ENCODE results near the gene PIP4P1.
"Not testable (repeated sequence)": the region's sequence is repeated elsewhere in the genome, so short reads cannot be mapped to it uniquely, and the experiment has no call there.

The PIP4P1 gene

DNA sequence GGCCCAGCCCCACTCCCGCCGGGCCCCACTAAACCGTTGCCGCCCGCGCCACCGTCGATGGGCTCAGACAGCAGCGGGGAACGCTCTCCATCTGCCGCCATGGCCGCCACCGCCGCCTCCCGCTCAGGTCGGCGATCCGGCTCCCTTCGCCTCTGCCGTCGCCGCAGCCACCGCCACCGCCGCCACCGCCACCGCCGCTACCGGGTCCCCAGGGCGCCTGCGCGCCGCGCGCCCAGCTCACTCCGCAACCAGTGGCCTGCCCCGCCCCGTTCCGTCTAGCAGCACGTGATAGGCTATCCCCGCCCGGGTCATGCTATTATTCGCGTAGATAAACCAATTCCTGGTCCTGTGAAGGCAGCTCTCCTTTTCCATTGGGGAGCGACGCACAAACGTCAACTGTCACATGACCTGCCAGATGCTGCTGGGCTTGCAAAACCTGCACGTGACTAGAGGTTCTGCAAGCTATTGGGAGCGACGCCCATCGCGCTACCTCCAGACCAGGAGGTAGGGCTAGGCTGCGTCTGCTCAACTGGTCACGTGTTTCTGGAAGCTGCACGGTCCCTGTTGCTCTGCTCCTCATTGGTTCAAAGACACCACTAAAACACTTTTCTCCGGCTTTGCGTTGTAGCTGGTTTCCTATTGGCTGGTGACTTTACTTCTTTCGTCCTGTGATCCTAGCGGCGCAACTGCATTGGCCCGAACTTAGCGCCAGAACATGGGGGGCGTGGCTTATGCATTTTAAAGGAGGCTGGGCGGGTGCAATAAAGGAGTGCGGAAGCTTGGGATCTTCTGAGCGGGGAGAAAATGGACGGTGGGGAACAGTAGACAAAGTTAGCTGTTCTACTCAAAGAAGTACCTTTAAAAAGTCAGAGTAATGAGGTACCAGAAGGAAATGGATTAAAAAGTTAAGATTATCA is at the start of gene PIP4P1:
PIP4P1 (minus strand) TSS at position 210 of the 917 bp plus-strand sequence; CDS start at position 101, 109 bp downstream.
- no peak for TF ChIP-seq SUZ12 (IDR thresholded peaks at IDR 0.05; ENCODE audit: extremely low read depth, insufficient read depth, insufficient read length)
- no peak for TF ChIP-seq ZNF274 (IDR thresholded peaks at IDR 0.05; ENCODE audit: low read depth, low read length)
- peak; percentile 97 for DNase-seq (ENCODE audit: low read depth, low spot score)
- Histone ChIP-seq H3K9me3 (ENCODE audit: insufficient read depth, low read length) (peaks cover 5% of the 10 kb centered on the region; the same call in 1 of the 2 replicates), H3K4me3 (ENCODE audit: insufficient read length, low read depth) (peak within 1 kb of the TSS; percentile 82), H3K4me1 (ENCODE audit: insufficient read depth, insufficient read length) (peaks cover 16% of the 10 kb centered on the region), H3K27me3 (ENCODE audit: insufficient read depth, insufficient read length) (no peaks in the 10 kb centered on the region), H3K36me3 (ENCODE audit: insufficient read depth, insufficient read length, low read length) (peaks cover 42% of the 10 kb centered on the region), H3K9ac (ENCODE audit: insufficient read length, low read depth) (peak within 1 kb of the TSS; percentile 85)

GRCh38 chr14:20508367-20508766 is 47.1 kb upstream of the PIP4P1 start:
- DNase-seq (ENCODE audit: low read depth, low spot score): no peak
- H3K27me3 ChIP-seq (ENCODE audit: insufficient read depth, insufficient read length): no peaks in the 10 kb centered on the region
- H3K9ac ChIP-seq (ENCODE audit: insufficient read length, low read depth): no peak overlapping the region
- no peaks in the 10 kb centered on the region for H3K9me3 ChIP-seq (ENCODE audit: insufficient read depth, low read length)
- H3K4me1 ChIP-seq (ENCODE audit: insufficient read depth, insufficient read length): no peaks in the 10 kb centered on the region
- TF ChIP-seq SUZ12 (IDR thresholded peaks at IDR 0.05; ENCODE audit: extremely low read depth, insufficient read depth, insufficient read length) (no peak), ZNF274 (IDR thresholded peaks at IDR 0.05; ENCODE audit: low read depth, low read length) (no peak), YY1 (IDR thresholded peaks at IDR 0.05; ENCODE audit: insufficient read depth, insufficient read length) (no peak)
- H3K4me3 ChIP-seq (ENCODE audit: insufficient read length, low read depth): no peak overlapping the region
- no peaks in the 10 kb centered on the region for H3K36me3 ChIP-seq (ENCODE audit: insufficient read depth, insufficient read length, low read length)

GRCh38 chr14:20507537-20507936 is 46.3 kb upstream of the PIP4P1 start:
- not testable (repeated sequence) for H3K4me1 ChIP-seq (ENCODE audit: insufficient read depth, insufficient read length); H3K36me3 ChIP-seq (ENCODE audit: insufficient read depth, insufficient read length, low read length); H3K27me3 ChIP-seq (ENCODE audit: insufficient read depth, insufficient read length); DNase-seq (ENCODE audit: low read depth, low spot score); H3K9me3 ChIP-seq (ENCODE audit: insufficient read depth, low read length); H3K4me3 ChIP-seq (ENCODE audit: insufficient read length, low read depth); H3K9ac ChIP-seq (ENCODE audit: insufficient read length, low read depth)

- H3K9ac ChIP-seq (ENCODE audit: insufficient read length, low read depth); H3K9me3 ChIP-seq (ENCODE audit: insufficient read depth, low read length); H3K4me3 ChIP-seq (ENCODE audit: insufficient read length, low read depth); DNase-seq (ENCODE audit: low read depth, low spot score); H3K27me3 ChIP-seq (ENCODE audit: insufficient read depth, insufficient read length); H3K4me1 ChIP-seq (ENCODE audit: insufficient read depth, insufficient read length); H3K36me3 ChIP-seq (ENCODE audit: insufficient read depth, insufficient read length, low read length): not testable (repeated sequence)
Observed at GRCh38 chr14:20506752-20507151, 45.5 kb upstream of the PIP4P1 start.

DNA sequence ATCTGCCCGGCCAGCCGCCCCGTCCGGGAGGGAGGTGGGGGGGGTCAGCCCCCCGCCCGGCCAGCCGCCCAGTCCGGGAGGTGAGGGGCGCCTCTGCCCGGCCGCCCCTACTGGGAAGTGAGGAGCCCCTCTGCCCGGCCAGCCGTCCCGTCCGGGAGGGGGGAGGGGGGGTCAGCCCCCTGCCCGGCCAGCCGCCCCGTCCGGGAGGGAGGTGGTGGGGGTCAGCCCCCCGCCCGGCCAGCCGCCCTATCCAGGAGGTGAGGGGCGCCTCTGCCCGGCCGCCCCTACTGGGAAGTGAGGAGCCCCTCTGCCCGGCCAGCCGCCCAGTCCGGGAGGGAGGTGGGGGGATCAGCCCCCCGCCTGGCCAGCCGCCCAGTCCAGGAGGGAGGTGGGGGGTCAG is 45.0 kb upstream of the PIP4P1 start:
- not testable (repeated sequence) for DNase-seq (ENCODE audit: low read depth, low spot score); H3K27me3 ChIP-seq (ENCODE audit: insufficient read depth, insufficient read length); H3K9me3 ChIP-seq (ENCODE audit: insufficient read depth, low read length); H3K4me3 ChIP-seq (ENCODE audit: insufficient read length, low read depth); H3K9ac ChIP-seq (ENCODE audit: insufficient read length, low read depth); H3K4me1 ChIP-seq (ENCODE audit: insufficient read depth, insufficient read length); H3K36me3 ChIP-seq (ENCODE audit: insufficient read depth, insufficient read length, low read length)

DNA sequence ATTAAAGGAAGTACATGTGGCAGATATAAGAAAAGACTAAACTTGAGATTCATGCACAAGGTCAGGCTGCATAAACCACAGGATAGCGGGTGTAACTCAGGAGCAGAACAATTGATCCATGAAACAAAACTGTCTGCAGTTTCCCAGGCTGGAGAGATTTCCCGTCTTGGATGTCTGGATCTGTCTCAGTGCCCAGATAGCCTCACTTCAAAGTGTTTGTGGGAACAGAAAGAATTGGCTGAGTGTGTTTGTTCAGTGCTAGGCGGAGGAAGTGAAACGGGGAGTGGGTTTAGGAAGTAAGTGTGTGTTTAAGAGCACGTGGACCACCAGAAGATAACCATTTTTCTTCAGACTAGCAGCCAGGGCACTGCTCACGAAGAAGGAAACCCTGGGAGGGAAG is 42.7 kb upstream of the PIP4P1 start:
- no peak for DNase-seq (ENCODE audit: low read depth, low spot score)
- Histone ChIP-seq H3K9me3 (ENCODE audit: insufficient read depth, low read length) (no peaks in the 10 kb centered on the region), H3K4me1 (ENCODE audit: insufficient read depth, insufficient read length) (no peaks in the 10 kb centered on the region), H3K36me3 (ENCODE audit: insufficient read depth, insufficient read length, low read length) (no peaks in the 10 kb centered on the region), H3K9ac (ENCODE audit: insufficient read length, low read depth) (no peak overlapping the region), H3K4me3 (ENCODE audit: insufficient read length, low read depth) (no peak overlapping the region), H3K27me3 (ENCODE audit: insufficient read depth, insufficient read length) (no peaks in the 10 kb centered on the region)
- TF ChIP-seq SUZ12 (IDR thresholded peaks at IDR 0.05; ENCODE audit: extremely low read depth, insufficient read depth, insufficient read length) (no peak), ZNF274 (IDR thresholded peaks at IDR 0.05; ENCODE audit: low read depth, low read length) (no peak), YY1 (IDR thresholded peaks at IDR 0.05; ENCODE audit: insufficient read depth, insufficient read length) (no peak)

DNA sequence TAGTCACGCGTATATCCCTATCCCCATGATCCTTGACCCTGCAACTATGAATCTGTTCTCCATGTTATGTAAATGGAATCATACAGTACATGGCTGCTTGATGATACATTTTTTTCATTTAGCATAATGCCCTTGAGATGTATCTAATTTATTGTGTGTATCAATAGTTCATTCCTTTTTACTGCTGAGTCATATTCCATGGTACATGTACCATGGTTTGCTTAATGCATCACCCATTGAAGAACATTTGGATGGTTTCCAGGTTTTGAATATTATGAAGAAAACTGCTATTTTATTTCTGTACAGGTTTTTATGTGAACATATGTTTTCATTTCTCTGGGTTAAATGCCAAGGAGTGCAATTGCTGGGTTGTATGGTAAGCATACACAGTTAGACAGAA is 40.1 kb upstream of the PIP4P1 start:
- no peaks in the 10 kb centered on the region for H3K4me1 ChIP-seq (ENCODE audit: insufficient read depth, insufficient read length)
- DNase-seq (ENCODE audit: low read depth, low spot score): no peak
- TF ChIP-seq SUZ12 (IDR thresholded peaks at IDR 0.05; ENCODE audit: extremely low read depth, insufficient read depth, insufficient read length) (no peak), YY1 (IDR thresholded peaks at IDR 0.05; ENCODE audit: insufficient read depth, insufficient read length) (no peak), ZNF274 (IDR thresholded peaks at IDR 0.05; ENCODE audit: low read depth, low read length) (no peak)
- no peak overlapping the region for H3K9ac ChIP-seq (ENCODE audit: insufficient read length, low read depth)
- no peaks in the 10 kb centered on the region for H3K36me3 ChIP-seq (ENCODE audit: insufficient read depth, insufficient read length, low read length)
- no peak overlapping the region for H3K4me3 ChIP-seq (ENCODE audit: insufficient read length, low read depth)
- H3K27me3 ChIP-seq (ENCODE audit: insufficient read depth, insufficient read length): no peaks in the 10 kb centered on the region
- H3K9me3 ChIP-seq (ENCODE audit: insufficient read depth, low read length): peaks cover 4% of the 10 kb centered on the region; the same call in 1 of the 2 replicates

- Histone ChIP-seq H3K4me3 (ENCODE audit: insufficient read length, low read depth) (no peak overlapping the region), H3K9ac (ENCODE audit: insufficient read length, low read depth) (no peak overlapping the region), H3K4me1 (ENCODE audit: insufficient read depth, insufficient read length) (no peaks in the 10 kb centered on the region), H3K27me3 (ENCODE audit: insufficient read depth, insufficient read length) (no peaks in the 10 kb centered on the region), H3K36me3 (ENCODE audit: insufficient read depth, insufficient read length, low read length) (no peaks in the 10 kb centered on the region), H3K9me3 (ENCODE audit: insufficient read depth, low read length) (peaks cover 18% of the 10 kb centered on the region)
- no peak for DNase-seq (ENCODE audit: low read depth, low spot score)
- TF ChIP-seq SUZ12 (IDR thresholded peaks at IDR 0.05; ENCODE audit: extremely low read depth, insufficient read depth, insufficient read length) (no peak), ZNF274 (IDR thresholded peaks at IDR 0.05; ENCODE audit: low read depth, low read length) (no peak), YY1 (IDR thresholded peaks at IDR 0.05; ENCODE audit: insufficient read depth, insufficient read length) (no peak)
Observed at GRCh38 chr14:20499881-20500280, 38.6 kb upstream of the PIP4P1 start.

Data from NT2/D1 (cell line).